Measurements from ENCODE around the gene ITM2B. TPM values are rescaled to one million over a fixed set of nuclear protein-coding genes. Genes with fewer than 3 reads are reported as not detected.

The ITM2B gene
- total and polyA plus RNA-seq, 2 experiments from 2014 or later = 139 to 318 TPM

DNA sequence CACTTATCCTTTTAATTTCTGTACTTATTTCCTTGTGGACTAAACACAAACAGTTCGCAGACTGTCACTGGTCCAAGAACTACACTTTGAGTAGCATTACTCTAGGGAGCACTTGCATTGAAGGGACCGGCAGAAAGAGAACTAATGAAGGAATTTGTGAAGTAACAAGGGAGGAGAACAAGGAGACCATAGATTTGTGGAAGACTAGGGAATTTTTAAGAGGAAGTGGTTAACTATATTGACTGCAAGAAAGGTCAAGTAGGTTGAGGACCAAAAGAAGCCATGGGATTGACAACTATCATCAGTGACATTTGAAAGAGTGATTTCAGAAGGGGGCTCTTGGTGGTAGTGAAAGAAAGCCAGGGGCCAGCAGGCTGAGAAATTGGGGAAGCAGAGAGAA lies 66.6 kb downstream of the ITM2B start:
- H3K4me1 Mint-ChIP-seq = peaks cover 5% of the 10 kb centered on the region; the same call in 2 of the 3 replicates
- no peaks in the 10 kb centered on the region for H3F3A ChIP-seq (replicated peaks; ENCODE audit: low read depth)
- no peaks in the 10 kb centered on the region for H4K20me1 ChIP-seq (replicated peaks; ENCODE audit: insufficient read depth)
- H3K27ac ChIP-seq (ENCODE audit: low read depth) = no peak overlapping the region
- peak overlapping the region; percentile 14; the same call in 1 of the 2 replicates for H2AFZ ChIP-seq
- H3K27ac Mint-ChIP-seq = no peak overlapping the region
- no peaks in the 10 kb centered on the region for H3K27me3 ChIP-seq (ENCODE audit: insufficient read depth)
- no peak overlapping the region for H3K4me3 ChIP-seq
- no peak overlapping the region for H3K4me2 ChIP-seq
- H3K36me3 ChIP-seq (ENCODE audit: insufficient read depth) = no peaks in the 10 kb centered on the region
- H3K27me3 Mint-ChIP-seq (ENCODE audit: insufficient read depth, low read depth, poor library complexity) = peaks cover 7% of the 10 kb centered on the region
- no peak for ATAC-seq
- TF ChIP-seq ZNF114 (CRISPR knock-in tag; IDR thresholded peaks at IDR 0.05) (no peak), EZH2 (IDR thresholded peaks at IDR 0.05; ENCODE audit: low read depth, unreplicated experiment) (no peak), NANOG (IDR thresholded peaks at IDR 0.05; ENCODE audit: borderline replicate concordance) (no peak), CREB1 (CRISPR knock-in tag; IDR thresholded peaks at IDR 0.05; ENCODE audit: low read depth) (no peak), STAT1 (IDR thresholded peaks at IDR 0.05; ENCODE audit: unreplicated experiment) (no peak), POLR2AphosphoS5 (IDR thresholded peaks at IDR 0.05; ENCODE audit: low read depth) (no peak), EZH2phosphoT487 (IDR thresholded peaks at IDR 0.05; ENCODE audit: unreplicated experiment) (no peak), ZNF331 (CRISPR knock-in tag; IDR thresholded peaks at IDR 0.05; ENCODE audit: low read depth) (no peak), JUNB (IDR thresholded peaks at IDR 0.05; ENCODE audit: unreplicated experiment) (no peak)
- TF ChIP-seq, protein P1, sequence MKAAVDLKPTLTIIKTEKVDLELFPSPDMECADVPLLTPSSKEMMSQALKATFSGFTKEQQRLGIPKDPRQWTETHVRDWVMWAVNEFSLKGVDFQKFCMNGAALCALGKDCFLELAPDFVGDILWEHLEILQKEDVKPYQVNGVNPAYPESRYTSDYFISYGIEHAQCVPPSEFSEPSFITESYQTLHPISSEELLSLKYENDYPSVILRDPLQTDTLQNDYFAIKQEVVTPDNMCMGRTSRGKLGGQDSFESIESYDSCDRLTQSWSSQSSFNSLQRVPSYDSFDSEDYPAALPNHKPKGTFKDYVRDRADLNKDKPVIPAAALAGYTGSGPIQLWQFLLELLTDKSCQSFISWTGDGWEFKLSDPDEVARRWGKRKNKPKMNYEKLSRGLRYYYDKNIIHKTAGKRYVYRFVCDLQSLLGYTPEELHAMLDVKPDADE (IDR thresholded peaks at IDR 0.05) = no peak
- TF ChIP-seq, protein P2, sequence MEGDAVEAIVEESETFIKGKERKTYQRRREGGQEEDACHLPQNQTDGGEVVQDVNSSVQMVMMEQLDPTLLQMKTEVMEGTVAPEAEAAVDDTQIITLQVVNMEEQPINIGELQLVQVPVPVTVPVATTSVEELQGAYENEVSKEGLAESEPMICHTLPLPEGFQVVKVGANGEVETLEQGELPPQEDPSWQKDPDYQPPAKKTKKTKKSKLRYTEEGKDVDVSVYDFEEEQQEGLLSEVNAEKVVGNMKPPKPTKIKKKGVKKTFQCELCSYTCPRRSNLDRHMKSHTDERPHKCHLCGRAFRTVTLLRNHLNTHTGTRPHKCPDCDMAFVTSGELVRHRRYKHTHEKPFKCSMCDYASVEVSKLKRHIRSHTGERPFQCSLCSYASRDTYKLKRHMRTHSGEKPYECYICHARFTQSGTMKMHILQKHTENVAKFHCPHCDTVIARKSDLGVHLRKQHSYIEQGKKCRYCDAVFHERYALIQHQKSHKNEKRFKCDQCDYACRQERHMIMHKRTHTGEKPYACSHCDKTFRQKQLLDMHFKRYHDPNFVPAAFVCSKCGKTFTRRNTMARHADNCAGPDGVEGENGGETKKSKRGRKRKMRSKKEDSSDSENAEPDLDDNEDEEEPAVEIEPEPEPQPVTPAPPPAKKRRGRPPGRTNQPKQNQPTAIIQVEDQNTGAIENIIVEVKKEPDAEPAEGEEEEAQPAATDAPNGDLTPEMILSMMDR (conservative IDR thresholded peaks at IDR 0.05; ENCODE audit: low read depth in 2 of 2) = no peak
- TF ChIP-seq, protein P3, sequence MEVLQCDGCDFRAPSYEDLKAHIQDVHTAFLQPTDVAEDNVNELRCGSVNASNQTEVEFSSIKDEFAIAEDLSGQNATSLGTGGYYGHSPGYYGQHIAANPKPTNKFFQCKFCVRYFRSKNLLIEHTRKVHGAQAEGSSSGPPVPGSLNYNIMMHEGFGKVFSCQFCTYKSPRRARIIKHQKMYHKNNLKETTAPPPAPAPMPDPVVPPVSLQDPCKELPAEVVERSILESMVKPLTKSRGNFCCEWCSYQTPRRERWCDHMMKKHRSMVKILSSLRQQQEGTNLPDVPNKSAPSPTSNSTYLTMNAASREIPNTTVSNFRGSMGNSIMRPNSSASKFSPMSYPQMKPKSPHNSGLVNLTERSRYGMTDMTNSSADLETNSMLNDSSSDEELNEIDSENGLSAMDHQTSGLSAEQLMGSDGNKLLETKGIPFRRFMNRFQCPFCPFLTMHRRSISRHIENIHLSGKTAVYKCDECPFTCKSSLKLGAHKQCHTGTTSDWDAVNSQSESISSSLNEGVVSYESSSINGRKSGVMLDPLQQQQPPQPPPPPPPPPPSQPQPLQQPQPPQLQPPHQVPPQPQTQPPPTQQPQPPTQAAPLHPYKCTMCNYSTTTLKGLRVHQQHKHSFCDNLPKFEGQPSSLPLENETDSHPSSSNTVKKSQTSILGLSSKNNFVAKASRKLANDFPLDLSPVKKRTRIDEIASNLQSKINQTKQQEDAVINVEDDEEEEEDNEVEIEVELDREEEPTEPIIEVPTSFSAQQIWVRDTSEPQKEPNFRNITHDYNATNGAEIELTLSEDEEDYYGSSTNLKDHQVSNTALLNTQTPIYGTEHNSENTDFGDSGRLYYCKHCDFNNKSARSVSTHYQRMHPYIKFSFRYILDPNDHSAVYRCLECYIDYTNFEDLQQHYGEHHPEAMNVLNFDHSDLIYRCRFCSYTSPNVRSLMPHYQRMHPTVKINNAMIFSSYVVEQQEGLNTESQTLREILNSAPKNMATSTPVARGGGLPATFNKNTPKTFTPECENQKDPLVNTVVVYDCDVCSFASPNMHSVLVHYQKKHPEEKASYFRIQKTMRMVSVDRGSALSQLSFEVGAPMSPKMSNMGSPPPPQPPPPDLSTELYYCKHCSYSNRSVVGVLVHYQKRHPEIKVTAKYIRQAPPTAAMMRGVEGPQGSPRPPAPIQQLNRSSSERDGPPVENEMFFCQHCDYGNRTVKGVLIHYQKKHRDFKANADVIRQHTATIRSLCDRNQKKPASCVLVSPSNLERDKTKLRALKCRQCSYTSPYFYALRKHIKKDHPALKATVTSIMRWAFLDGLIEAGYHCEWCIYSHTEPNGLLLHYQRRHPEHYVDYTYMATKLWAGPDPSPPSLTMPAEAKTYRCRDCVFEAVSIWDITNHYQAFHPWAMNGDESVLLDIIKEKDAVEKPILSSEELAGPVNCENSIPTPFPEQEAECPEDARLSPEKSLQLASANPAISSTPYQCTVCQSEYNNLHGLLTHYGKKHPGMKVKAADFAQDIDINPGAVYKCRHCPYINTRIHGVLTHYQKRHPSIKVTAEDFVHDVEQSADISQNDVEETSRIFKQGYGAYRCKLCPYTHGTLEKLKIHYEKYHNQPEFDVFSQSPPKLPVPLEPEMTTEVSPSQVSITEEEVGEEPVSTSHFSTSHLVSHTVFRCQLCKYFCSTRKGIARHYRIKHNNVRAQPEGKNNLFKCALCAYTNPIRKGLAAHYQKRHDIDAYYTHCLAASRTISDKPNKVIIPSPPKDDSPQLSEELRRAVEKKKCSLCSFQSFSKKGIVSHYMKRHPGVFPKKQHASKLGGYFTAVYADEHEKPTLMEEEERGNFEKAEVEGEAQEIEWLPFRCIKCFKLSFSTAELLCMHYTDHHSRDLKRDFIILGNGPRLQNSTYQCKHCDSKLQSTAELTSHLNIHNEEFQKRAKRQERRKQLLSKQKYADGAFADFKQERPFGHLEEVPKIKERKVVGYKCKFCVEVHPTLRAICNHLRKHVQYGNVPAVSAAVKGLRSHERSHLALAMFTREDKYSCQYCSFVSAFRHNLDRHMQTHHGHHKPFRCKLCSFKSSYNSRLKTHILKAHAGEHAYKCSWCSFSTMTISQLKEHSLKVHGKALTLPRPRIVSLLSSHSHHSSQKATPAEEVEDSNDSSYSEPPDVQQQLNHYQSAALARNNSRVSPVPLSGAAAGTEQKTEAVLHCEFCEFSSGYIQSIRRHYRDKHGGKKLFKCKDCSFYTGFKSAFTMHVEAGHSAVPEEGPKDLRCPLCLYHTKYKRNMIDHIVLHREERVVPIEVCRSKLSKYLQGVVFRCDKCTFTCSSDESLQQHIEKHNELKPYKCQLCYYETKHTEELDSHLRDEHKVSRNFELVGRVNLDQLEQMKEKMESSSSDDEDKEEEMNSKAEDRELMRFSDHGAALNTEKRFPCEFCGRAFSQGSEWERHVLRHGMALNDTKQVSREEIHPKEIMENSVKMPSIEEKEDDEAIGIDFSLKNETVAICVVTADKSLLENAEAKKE (CRISPR knock-in tag; IDR thresholded peaks at IDR 0.05) = no peak
- no peaks in the 10 kb centered on the region; the same call in 2 of the 3 replicates for H3K36me3 Mint-ChIP-seq (ENCODE audit: low read depth)
- peaks cover 6% of the 10 kb centered on the region; the same call in 1 of the 2 replicates for H3K9me2 ChIP-seq (ENCODE audit: insufficient read depth)
- peaks cover under 1% of the 10 kb centered on the region; the same call in 1 of the 2 replicates for H3K79me2 ChIP-seq (replicated peaks; ENCODE audit: insufficient read depth)
- no peak overlapping the region for H3K4me3 Mint-ChIP-seq
- H3K4me1 ChIP-seq (ENCODE audit: insufficient read depth) = no peaks in the 10 kb centered on the region
- DNase-seq (ENCODE audit: low spot score) = no peak
- H3K9me3 Mint-ChIP-seq = no peaks in the 10 kb centered on the region

Data from GM23338 (cell line).